HG02759 (cell line): ENCODE data around the gene KLF16.

ENCODE experiments used
- ATAC-seq: cut with Tn5 transposase; IDR thresholded peaks from one replicate; pipeline ENCODE4 v1.9.1; 2021; ENCODE audit warnings: mild to moderate bottlenecking, moderate library complexity; ENCODE audit not compliant: unreplicated experiment

KLF16 gene

DNA sequence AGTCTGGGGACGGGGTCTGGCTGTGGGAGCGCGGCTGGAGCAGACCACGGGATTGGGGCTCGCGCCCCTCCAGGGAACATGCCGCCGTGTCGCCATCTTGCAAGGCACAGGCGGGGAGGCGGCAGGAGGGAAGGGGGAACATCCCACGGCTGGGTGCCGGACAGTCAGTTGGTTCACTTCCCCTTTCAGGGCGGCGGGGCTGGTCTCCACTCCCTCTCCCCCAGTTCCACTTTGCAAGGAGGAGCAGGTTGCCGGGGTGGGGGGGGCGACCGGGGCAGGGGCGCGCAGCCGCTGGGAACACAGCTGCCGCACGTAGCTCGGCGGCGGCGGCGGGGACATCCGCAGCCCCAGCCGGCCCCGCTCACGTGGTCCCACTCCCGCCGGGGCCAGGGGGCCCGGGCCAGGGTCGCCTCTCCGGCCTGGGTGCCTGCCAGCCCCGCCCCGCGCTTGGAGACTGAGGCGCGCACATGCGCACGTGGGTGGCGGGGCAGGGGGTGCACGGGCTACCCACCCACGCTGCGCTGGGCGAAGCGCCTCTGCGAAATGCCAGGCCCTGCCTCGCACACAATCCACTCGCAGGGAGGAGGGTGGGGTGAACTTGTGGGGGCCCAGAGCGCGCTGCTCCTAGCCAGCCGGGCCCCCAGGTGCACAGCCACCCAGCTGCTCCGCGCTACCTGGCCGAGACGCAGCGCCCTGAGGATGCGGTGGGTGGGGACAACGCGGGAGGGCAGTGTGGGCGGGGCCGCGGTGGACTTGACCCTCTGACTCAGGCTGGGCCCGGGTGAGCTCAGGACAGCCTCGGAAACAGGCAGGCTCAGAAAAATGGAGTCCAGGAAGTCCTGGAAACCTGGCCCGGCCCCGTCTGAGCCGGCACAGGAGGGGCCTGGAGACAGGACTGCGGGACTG lies 6.4 kb downstream of the KLF16 start:
- peak; percentile 34 for ATAC-seq

DNA sequence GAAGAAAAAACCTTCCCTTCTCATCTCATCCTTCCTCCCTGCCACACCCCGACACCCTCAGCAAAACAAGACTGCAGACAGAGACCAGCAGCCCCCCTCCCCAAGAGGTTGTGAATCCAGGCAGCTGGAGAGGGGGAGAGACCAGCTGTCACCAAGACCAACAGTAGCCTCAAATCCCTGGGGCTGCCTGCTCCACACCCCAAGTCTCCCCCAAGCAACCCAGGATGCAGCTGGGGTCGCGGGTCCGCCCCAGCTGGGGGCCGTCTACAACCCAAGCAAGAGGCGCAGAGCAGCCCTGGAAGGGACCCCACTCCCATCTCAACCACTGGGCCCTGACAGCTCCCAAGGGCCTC lies 7.1 kb downstream of the KLF16 start:
- peak; percentile 3 for ATAC-seq

DNA sequence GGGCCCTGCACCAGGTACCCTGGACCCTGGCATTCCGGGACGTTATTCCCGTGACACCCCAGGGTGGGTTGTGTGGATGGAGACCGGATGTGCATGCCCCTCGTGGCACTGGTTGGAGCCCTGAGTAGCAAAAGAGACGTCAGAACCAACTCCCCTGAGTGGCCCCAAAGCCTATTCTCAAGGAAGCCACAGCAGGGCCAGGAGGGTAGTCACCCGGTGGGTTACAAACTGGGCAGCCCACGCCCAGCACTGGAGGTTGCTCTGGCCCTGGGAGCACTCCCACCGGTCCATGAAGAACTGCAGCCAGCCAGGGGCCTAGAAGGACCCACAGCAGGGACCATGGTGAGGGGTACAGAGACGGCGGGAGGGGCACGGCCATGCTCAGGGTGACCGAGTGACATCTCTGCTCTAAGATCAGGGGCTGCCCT lies 7.5 kb downstream of the KLF16 start:
- no peak for ATAC-seq

DNA sequence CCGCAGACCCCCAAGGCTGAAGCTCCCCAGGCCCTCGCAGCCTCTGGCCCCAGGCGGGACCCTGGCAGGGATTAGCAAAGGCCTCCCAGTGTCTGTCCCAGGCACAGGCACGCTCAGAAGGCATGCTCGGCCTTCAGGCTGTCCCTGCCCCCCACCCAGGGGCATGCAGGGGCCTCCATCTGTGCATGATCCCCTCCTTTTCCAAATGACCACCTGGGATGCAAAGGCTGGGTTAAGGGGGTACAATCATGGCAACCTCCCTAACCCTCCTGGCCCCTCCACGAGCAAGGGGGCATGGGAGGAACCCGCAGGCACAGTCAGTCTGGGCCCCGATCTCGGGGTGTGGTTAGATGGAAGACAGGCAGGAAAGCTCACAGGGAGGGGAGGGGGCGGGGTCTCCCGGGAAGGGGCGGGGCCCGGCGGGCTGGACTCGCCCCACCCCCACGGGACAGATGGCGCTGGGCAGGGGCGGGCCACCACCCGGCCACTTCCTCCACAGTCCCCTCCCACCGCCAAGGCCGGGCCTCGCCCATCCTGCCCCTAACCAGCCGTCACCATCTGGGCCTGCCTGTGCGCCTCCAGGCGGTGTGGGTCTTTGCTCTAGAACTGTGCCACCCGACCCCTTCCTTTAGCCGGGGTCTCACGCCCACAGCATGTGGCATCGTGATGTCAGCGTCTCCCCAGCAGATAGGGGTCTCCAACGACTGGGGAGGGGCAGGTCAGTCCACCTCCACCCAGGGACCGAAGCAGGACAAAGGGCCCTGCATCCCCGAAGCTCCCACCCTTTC lies 8.1 kb downstream of the KLF16 start:
- ATAC-seq = peak; percentile 60

DNA sequence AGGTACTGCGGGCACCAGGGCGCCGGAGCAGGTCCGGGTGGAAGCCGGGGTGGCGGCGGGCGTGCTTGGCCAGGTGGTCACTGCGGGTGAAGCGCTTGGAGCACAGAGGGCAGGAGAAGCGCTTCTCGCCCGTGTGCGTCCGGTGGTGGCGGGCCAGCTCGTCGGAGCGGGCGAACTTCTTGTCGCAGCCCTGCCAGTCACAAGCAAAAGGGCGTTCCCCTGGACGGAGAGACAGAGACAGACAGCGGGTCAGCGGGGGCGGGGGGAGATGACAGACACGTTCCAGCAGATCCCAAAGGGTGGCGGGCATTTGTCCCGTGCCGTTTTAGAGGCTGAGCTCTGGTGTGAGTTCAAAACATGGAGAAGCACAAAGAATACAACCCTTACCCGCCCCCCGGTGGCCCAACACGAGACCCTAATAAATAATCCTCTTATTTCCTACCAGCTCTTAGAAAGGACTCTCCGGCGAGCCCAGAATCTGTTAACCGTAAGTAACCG lies 8.8 kb downstream of the KLF16 start:
- ATAC-seq = no peak

DNA sequence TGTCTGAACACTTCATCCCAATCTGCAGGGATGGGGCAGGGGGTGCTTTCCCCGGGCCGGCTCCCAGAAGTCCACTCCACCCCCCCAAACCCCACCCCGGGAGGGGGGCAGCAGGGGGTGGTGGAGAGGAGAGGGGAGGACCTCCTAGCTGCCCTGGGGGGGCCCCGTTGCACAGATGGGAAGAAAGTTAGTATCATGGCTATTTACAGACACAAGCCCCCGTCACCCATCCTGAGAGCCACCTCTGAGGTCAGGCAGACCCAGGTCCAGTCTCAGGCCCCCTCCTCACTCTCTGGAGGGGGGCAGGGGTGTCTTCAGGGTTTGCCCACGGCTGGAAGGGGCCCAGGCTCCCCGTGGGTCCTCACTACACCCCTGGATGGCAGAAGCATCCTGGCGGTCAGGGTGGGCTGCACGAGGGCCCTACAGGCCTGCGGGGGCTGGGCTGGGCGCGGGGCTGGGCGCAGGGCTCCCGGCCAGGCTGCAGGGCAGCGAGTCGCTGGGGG lies 9.3 kb downstream of the KLF16 start:
- ATAC-seq = no peak

DNA sequence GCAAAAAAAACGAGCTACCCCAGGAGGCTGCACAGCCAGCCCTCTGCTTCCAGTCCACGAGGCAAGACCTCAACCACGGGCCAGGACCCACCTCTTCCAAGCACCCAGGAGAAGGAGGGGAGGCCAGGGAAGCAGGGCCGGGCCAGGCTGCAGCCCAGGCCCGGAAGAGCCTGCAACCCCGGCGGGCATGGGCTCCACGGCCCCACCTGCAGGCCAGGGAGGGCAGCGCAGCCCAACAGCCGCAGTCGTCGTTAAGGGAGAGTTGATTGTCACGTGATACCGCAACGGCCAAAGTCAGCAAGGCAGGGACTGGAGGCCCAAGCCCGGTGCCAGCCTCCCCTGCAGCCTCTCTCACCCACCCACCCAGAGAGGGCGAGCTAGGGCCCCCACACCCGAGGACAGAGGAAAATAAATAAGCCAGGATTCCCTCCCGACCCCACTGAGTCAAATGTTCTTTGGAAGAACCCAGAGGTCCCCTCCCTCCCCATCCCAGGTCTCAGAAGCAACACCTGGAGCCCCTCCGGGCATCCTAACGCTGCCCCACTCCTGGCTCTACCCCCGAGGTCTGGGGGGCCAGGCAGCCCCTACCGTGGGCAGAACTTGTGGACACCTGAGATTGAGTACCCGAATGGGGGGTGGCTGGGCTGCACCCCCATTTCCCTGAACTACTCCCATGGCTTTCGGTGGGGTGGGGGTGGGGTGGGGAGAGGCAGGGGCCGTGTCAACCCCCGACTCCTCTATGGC lies 9.9 kb downstream of the KLF16 start:
- ATAC-seq = no peak

DNA sequence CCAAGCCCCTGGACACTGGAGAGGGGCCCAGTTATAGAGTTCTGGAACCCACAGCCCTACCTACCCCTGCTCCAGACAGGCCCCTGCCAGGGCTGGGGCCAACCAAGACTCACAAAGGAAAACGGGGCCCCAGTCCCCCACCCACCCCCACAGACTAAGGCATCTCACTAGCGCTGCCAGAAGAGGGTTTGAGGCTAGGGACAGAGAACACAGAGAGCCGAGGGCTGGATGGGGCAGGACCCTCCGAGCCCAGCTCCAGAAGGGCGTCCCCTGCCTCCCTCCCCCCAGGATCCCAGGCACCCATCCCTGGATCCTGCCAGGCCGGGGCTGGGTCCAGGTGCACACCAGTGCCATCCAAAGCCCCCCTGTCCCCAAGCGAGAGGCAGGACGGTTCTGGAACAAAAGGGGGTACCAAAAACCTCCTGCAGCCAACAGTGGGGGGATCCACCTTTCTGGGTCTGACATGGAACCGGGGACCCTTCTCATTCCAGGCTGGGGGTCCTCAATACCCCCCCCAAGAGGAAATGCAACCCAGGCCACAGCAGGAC lies 10.7 kb downstream of the KLF16 start:
- ATAC-seq = no peak

DNA sequence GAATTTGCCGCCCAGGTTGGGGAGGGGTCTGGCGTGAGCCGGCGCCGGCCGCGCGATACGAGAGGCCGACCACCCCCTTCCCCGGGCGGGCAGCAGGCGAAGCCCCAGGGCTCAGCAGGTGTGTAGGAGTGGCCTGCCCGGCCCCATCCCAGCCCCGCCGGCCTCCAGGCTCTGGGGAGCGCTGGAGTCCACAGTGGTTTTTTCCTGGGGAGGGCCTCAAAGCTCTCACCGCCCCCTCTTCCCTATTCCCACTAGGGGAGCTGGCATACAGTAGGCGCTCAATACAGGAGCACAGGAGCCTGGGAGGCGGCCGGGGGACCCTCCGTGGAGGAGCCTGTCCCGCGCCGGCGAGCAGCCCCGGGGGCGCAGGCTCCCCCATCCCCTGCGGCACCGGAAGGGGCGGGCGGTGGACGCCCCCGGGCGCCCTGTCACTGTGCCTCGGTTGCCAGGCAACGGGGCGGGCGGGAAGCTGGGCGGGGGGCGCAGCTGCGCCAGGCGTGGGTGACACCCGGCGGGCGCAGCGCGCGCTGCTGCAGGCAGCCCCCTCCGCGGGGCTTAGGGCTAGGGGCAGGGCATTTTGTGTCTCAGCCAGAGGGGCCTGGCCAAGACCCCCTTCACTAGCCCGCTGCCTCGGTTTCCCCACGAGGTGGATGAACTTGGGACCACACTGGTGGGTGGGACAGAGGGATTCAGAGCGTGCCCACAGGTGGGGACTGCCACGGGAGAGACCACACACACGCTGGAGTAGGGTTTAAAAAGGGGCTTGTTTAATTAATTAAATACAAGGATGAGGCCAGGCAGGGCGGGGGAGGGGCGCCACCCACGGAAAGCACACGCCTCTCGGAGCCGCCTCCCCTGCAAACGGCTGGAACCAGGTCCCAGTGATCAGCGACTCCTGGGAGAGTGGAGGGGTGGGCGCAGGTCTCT lies 11.5 kb downstream of the KLF16 start:
- ATAC-seq = no peak

DNA sequence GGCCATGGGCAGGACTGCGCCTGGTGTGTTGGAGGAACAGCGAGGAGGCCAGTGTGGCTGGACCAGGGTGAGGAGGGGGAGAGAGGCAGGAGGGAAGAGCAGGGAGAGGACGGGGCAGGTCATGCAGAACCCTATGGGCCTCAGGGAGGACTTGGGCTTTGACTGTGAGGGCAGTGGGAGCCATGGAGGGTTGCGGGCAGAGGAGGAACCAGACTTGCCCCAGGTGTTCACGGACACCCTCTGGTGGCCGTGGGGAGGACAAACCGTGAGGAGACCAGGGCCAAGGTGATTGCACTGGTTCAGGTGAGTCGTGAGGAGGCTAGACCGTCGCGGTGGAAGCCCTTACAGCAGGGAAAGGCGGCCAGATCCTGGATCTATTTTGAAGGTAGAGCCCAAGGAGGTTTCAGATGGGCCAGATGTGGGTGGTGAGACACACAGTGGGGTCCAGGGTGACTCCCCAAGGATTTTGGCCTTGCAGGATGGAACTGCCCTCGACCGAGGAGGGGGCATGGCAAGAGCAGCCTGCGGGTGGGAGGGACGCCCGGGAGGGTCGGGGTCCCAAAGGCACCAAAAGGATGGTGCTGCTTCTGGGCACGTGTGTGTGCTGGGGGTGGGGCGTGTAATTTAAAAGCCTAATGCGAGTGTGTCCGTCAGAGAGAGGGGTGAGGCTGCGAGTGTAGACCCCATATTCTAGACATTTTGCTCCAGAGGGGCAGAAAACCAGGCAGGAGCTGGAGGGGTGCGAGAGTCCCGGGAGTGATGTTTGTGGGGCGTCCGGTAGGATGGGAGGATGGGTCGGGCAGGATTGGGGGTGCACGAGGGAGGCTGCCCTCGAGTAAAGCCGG lies 12.3 kb downstream of the KLF16 start:
- no peak for ATAC-seq

DNA sequence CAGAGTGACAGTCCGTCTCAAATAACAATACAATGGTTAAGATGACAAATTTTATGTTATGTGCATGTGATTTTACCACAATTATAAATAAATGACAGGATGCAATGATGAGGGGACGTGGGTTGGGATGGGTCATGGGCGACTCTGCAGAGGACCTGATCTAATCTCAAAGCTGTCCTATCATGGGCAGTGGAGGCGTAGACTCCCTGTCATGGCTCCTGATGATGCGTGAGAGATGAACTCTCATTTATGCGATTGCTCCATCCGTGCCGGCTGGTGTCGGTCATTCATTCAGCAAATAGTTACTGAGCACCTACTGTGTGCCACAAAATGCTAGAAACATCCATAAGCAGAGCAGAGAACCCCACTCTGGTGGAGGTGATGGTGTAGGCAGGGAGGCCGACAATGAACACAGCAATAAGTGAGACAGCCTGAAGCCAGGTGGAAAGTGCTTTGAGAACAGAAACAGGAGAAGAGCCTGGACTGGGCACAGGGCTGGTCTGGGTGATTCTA lies 13.4 kb downstream of the KLF16 start:
- ATAC-seq = no peak

DNA sequence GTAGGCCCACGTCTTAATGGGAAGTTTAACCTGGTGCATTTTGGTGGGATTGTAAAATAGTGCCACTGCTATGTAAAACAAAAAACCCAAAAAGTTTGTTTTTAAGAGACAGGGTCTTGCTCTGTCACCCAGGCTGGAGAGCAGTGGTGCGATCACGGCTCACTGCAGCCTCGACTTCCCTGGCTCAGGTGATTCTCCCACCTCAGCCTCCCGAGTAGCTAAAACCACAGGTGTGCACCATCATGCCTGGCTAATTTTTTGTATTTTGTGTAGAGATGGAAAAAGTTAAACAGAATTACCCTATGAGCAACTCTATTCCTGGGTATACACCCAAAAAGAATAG lies 14.3 kb downstream of the KLF16 start:
- no peak for ATAC-seq

DNA sequence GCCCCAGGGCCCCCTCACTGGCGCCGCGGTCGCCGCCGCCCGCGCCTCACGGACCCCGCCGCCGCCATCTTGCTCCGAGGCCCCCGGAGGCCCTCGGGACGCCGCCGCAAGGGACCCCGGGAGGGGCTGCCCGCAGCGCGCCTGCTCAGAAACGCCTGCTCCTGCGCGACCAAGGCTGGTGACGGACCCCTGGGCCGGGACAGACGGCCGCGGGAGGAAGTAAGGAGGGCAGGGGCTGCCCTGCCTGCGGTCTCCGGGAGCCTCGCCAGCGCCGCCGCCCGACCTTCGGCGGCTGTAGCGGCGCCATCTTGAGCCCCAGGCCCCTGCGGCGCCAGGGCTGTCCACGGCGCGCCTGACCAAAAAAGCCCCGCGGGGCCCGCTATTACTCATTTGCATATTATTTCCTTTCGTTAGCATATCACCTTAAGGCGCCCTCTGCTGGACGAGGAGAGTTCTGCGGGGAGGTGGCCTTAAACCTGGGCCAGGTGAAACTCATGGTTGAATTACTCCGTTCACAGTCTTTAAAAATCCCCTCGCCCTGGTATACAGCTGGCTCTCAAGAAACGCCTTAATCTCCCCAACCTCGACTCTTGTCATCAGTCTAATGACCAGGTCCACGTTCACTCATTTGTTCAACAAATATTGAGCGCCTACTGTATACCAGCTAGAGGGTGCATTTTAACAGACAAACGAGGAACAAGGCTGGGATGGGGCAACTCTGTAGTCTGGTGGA lies 14.8 kb downstream of the KLF16 start, which contains the start of gene REXO1:
Gene REXO1 (minus strand): TSS at position 85 of the 733 bp plus-strand sequence. CDS start 125 bp downstream, outside the sequence.
- peak; percentile 73 for ATAC-seq

DNA sequence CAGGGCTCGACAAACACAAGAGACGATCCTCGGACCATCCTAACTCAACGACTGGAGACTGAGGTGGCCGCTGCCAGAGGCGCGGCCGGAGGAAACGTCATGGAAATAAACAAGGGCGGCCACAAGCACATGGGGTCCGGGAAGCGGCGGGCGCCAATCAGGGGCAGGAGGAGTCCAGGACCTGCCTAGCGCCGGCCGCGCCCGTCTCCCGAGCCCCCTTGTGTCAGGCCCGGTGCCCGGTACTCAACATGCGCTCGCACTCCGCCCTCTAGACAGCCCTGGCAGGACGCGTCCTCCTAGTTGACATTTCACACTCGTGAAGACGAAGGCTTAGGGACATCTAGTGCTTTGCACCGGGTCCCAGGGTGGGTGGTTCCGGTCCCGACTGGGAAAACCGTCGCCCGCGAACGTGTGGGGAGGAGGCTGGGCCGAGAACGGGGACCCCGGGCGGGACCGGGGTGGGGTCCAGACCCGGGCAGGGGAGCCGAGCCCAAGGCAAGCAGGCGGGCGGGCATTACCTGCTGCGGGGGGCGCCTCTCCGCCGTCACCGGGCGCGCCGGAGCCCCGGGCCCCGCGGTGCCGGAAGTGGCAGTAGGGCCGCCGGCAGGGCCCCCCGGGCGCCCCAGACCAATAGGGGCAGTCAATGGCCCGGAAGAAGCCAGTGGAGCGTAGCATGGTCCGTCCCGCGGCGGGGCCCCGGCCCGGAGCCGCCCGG lies 15.5 kb downstream of the KLF16 start:
- ATAC-seq = peak; percentile 5

DNA sequence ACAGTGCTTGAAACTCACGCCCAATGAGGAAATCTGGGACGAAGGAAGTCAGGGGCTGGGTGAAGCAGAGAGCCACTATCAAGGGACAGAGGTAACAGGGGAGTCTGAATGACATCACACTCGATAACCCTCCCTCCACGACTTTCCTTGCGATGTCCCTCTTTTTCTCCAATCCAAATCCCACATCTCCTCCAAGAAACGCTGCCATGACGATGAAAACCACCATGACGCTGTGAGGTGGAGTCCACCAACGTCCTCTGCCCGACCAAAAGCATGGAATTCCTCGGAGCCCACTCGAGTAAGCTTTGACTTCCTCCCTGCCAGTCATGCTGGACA lies 16.1 kb downstream of the KLF16 start:
- no peak for ATAC-seq

DNA sequence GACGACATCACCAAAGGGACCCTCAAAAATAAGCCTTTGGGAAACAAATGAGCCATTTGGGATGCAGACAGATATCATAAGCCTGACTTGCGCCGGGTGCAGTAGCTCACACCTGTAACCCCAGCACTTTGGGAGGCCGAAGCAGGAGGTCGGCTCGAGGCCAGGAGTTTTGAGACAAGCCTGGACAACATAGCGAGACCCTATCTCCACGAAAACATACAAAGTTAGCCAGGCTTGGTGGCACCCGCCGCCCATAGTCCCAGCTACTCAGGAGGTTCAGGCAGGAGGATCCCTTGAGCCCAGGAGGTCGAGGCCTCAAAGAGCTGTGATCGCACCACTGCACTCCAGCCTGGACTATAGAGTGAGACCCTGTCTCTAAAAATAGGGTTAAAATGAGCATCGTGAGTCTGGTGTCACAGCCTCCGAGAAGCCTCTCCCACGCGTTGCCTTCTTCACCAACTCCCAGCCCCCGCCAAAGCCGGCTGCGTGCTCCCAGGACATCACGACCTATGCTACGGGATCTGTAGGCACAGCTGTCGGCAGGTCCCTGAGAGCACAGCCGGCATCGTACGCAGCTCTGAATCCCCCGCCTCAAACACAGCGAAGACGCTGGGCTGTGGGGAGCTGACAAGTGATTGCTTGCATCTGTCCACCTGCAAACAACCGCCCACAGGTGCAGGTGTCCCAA lies 16.7 kb downstream of the KLF16 start:
- ATAC-seq = no peak

DNA sequence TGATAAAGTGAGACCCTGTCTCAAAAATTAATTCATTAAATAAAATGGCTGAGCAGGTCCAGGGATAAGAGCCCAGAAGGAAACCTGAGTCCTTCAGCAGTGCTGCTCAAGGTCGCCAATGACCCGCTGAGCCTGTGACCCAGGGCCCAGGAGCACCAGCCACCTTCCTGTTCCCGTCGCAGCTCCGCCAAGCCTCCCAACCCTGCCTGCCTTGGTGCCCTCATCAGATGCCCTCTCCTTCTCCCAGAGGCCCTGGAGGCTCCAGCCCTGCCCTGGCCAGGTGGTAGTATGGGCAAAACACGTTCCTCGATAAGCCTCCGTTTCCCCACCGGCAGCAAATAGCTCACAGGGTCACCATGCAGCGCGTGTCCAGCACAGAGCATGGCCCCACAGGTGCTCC lies 17.7 kb downstream of the KLF16 start:
- no peak for ATAC-seq
